ENCODE data around the gene SENP3. TPM values are rescaled to one million over a fixed set of nuclear protein-coding genes. Genes with fewer than 3 reads are reported as not detected.
"Not testable (repeated sequence)": the region's sequence is repeated elsewhere in the genome, so short reads cannot be mapped to it uniquely, and the experiment has no call there.

The SENP3 gene
- total RNA-seq, 1 experiment from 2014 or later, result 104 TPM

- no peak for DNase-seq (ENCODE audit: low read depth)
Observed at GRCh38 chr17:7592422-7593021, 30.8 kb downstream of the SENP3 start.

DNA sequence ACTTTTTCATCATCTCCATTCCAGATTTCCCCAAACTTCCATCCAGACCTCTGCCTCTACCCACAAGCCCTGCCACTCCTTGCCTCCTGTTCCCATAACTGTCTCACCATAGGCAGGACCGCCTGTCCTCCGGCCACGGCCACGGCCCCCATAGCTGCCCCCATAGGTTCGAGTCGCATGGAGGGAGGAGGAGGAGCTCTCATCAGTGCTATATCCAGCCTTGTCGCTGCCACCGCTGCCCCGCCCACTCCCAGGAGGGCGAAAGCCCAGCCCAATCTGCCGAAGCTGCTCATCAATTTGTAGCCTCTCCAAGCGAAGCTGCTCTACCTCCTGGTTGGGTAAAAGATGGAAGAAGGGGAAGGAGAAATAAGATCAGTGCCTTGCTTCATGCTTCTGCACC lies 31.6 kb downstream of the SENP3 start:
- DNase-seq (ENCODE audit: low read depth), result no peak

GRCh38 chr17:7597561-7597960 lies 35.8 kb downstream of the SENP3 start:
- not testable (repeated sequence) for DNase-seq (ENCODE audit: low read depth)

DNA sequence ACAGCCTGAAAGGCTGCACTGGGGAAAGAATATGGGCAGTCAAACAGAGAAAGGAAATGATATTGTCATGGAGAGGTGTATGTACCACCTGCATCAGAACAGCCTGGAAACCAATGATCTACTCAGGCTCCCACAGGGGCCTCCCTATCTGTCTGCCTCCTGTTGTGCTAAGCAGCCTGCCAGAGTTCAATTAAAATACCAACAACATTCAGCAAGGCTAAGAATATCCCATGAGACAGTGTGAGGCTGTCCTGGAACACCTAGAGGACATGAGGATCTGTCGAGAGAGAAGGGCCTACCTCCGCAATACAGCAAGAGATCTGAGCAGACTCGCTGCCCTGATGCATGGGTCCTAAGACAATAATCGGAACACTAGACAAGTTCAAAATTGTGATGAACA lies 44.6 kb downstream of the SENP3 start:
- no peak for DNase-seq (ENCODE audit: low read depth)

- no peak for DNase-seq (ENCODE audit: low read depth)
Observed at GRCh38 chr17:7610641-7611040, 48.9 kb downstream of the SENP3 start.

GRCh38 chr17:7611635-7612293 lies 50.0 kb downstream of the SENP3 start:
- no peak for DNase-seq (ENCODE audit: low read depth)

- DNase-seq (ENCODE audit: low read depth), result no peak
Observed at GRCh38 chr17:7612294-7612640, 50.5 kb downstream of the SENP3 start.

- DNase-seq (ENCODE audit: low read depth), result peak; percentile 49
Observed at GRCh38 chr17:7613769-7614424, 52.2 kb downstream of the SENP3 start.

DNA sequence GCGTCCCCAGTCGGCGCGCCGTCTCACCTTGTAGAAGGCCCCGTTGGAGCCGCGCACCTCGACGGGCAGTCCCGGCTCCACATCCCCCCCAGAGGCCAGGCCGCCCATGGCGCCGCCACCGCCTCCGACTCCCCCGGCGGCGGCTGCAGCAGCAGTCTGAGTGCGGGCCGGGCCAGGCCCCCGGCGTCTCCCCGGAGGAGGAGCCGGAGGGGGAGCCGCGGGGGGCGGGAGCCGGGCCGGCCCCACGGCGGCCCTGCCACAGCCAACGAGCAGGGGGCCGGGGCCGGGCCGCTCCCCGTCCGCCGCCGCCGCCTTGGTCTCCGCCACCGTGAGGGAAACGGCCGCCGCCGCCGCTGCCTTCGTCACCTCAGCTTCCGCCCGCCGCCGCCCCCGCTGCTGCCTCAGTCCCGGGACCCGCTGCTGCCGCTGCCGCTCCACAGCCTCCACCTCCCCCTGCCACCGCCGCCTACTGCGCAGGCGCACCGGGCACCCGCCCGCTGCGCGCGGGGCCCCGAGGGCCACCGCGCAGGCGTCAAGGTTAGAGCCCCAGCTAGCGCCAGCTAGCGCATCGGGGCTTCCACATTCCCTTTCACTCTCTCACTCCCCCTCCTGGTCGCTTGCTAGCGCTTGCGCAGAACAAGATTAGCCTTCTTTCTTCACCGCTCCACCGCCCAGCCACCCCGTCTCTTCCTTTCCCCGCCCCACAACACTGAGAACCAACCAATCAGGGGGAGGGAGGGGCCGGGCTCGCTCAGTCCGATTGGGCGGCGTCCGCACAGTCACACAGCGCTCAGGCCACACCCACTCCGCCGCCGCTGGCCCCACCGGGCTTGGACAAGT lies 52.9 kb downstream of the SENP3 start, which contains the start of gene FXR2:
Gene FXR2 (minus strand): TSS at position 473 of the 840 bp plus-strand sequence. CDS start 365 bp downstream, at position 108.
- peak; percentile 100 for DNase-seq (ENCODE audit: low read depth)

DNA sequence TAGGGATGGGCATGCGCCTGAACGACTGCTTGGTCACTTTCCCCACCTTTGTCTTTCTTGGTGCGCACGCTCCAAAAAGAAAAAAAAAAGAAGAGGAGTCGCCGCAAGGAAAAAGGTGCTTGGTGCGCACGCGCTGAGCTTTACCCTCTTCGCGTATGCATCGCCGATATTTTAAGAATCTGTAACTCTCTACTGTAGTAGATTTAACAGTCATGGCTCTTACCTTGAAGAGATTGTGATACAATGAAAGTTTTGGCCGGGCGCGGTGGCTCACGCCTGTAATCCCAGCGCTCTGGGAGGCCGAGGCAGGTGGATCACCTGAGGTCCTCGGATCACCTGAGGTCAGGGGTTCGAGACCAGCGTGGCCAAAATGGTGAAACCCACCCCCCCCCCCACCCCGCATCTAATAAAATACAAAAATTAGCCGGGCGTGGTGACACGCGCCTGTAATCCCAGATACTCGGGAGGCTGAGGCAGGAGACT lies 53.6 kb downstream of the SENP3 start:
- no peak for DNase-seq (ENCODE audit: low read depth)

DNA sequence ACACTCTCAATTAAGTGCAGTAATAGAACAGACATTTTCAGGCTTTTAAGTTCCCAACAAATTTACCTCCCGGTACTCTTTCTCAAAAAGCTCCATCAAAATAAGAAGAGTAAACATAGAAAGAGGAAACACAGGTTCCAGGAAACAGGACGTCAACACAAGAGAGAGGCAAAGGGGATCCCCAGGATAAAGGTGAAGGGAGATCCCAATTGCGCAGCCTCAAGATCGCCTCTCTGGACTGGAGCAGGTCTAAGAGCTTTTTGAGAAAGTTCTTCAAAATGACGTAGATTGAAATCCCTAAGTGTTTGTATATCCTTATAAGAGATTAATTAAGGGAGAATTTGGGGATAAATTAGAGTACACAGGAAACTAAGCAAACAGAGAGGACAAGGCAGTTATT lies 56.9 kb downstream of the SENP3 start:
- no peak for DNase-seq (ENCODE audit: low read depth)

GRCh38 chr17:7620835-7621234 lies 59.1 kb downstream of the SENP3 start:
- DNase-seq (ENCODE audit: low read depth), result no peak

Other genes with a start within 250 kb of the SENP3 start
- 84.3 and 91.6 TPM in 2 replicates for gene GPS2, start 246.6 kb upstream of the SENP3 start, total RNA-seq (2014; rRNA removed; shearing (Covaris generic))
- 15.3 and 17.0 TPM in 2 replicates for gene NEURL4, start 232.6 kb upstream of the SENP3 start, total RNA-seq (2014; rRNA removed; shearing (Covaris generic))
- 2.7 TPM in 1 of 2 replicates, not detected in the other for gene ACAP1, start 225.4 kb upstream of the SENP3 start, total RNA-seq (2014; rRNA removed; shearing (Covaris generic))
- 2.1 and 3.7 TPM in 2 replicates for gene KCTD11, start 209.8 kb upstream of the SENP3 start, total RNA-seq (2014; rRNA removed; shearing (Covaris generic))
- gene TMEM95, start 206.8 kb upstream of the SENP3 start, total RNA-seq (2014; rRNA removed; shearing (Covaris generic)), result not detected in 2 replicates
- 2.6 and 4.5 TPM in 2 replicates for gene TNK1, start 180.8 kb upstream of the SENP3 start, total RNA-seq (2014; rRNA removed; shearing (Covaris generic))
- gene PLSCR3, start 167.4 kb upstream of the SENP3 start, total RNA-seq (2014; rRNA removed; shearing (Covaris generic)), result 14.1 TPM in 2 replicates
- 43.7 and 68.8 TPM in 2 replicates for gene TMEM256, start 157.8 kb upstream of the SENP3 start, total RNA-seq (2014; rRNA removed; shearing (Covaris generic))
- 1.4 and 1.9 TPM in 2 replicates for gene NLGN2, start 154.1 kb upstream of the SENP3 start, total RNA-seq (2014; rRNA removed; shearing (Covaris generic))
- gene SPEM1, start 141.6 kb upstream of the SENP3 start, total RNA-seq (2014; rRNA removed; shearing (Covaris generic)), result not detected in 2 replicates
- not detected in 2 replicates for gene SPEM2, start 136.3 kb upstream of the SENP3 start, total RNA-seq (2014; rRNA removed; shearing (Covaris generic))
- gene SPEM3, start 133.1 kb upstream of the SENP3 start, total RNA-seq (2014; rRNA removed; shearing (Covaris generic)), result not detected in 2 replicates
- gene TMEM102, start 126.5 kb upstream of the SENP3 start, total RNA-seq (2014; rRNA removed; shearing (Covaris generic)), result 2.3 and 6.6 TPM in 2 replicates
- gene FGF11, start 122.4 kb upstream of the SENP3 start, total RNA-seq (2014; rRNA removed; shearing (Covaris generic)), result 1.5 and 3.0 TPM in 2 replicates
- 7.0 and 8.6 TPM in 2 replicates for gene CHRNB1, start 116.9 kb upstream of the SENP3 start, total RNA-seq (2014; rRNA removed; shearing (Covaris generic))
- gene ZBTB4, start 82.3 kb upstream of the SENP3 start, total RNA-seq (2014; rRNA removed; shearing (Covaris generic)), result 6.1 and 6.5 TPM in 2 replicates
- 0.06 TPM in 1 of 2 replicates, not detected in the other for gene SLC35G6, start 80.5 kb upstream of the SENP3 start, total RNA-seq (2014; rRNA removed; shearing (Covaris generic))
- gene POLR2A, start 77.6 kb upstream of the SENP3 start, total RNA-seq (2014; rRNA removed; shearing (Covaris generic)), result 56.2 and 74.4 TPM in 2 replicates
- gene TNFSF12, start 12.9 kb upstream of the SENP3 start, total RNA-seq (2014; rRNA removed; shearing (Covaris generic)), result 1.6 and 6.4 TPM in 2 replicates
- 1.9 TPM in 1 of 2 replicates, not detected in the other for gene TNFSF13, start 3.2 kb upstream of the SENP3 start, total RNA-seq (2014; rRNA removed; shearing (Covaris generic))
- gene CD68, start 17.7 kb downstream of the SENP3 start, total RNA-seq (2014; rRNA removed; shearing (Covaris generic)), result 13.8 and 15.0 TPM in 2 replicates
- gene MPDU1, start 21.9 kb downstream of the SENP3 start, total RNA-seq (2014; rRNA removed; shearing (Covaris generic)), result 183 and 266 TPM in 2 replicates
- 0.57 TPM in 1 of 2 replicates, not detected in the other for gene SOX15, start 28.2 kb downstream of the SENP3 start, total RNA-seq (2014; rRNA removed; shearing (Covaris generic))
- gene FXR2, start 53.0 kb downstream of the SENP3 start, total RNA-seq (2014; rRNA removed; shearing (Covaris generic)), result 60.5 and 87.4 TPM in 2 replicates
- gene SAT2, start 65.9 kb downstream of the SENP3 start, total RNA-seq (2014; rRNA removed; shearing (Covaris generic)), result 24.0 and 71.8 TPM in 2 replicates
- 0.69 TPM in 1 of 2 replicates, not detected in the other for gene SHBG, start 68.2 kb downstream of the SENP3 start, total RNA-seq (2014; rRNA removed; shearing (Covaris generic))
- gene ATP1B2, start 89.0 kb downstream of the SENP3 start, total RNA-seq (2014; rRNA removed; shearing (Covaris generic)), result not detected in 2 replicates
- 47.8 and 70.9 TPM in 2 replicates for gene TP53, start 125.6 kb downstream of the SENP3 start, total RNA-seq (2014; rRNA removed; shearing (Covaris generic))
- 33.7 and 41.4 TPM in 2 replicates for gene WRAP53, start 126.6 kb downstream of the SENP3 start, total RNA-seq (2014; rRNA removed; shearing (Covaris generic))
- gene EFNB3, start 143.3 kb downstream of the SENP3 start, total RNA-seq (2014; rRNA removed; shearing (Covaris generic)), result 1.0 and 2.1 TPM in 2 replicates
- gene DNAH2, start 155.8 kb downstream of the SENP3 start, total RNA-seq (2014; rRNA removed; shearing (Covaris generic)), result under 0.01 TPM in 1 of 2 replicates, not detected in the other

Data from Daoy (cell line).